ENCODE results near the gene PHLDA3. TPM values are rescaled to one million over a fixed set of nuclear protein-coding genes. Genes with fewer than 3 reads are reported as not detected.

Gene PHLDA3
- total and polyA plus RNA-seq, 2 donors (not counting 3 experiments of a cell fraction or from before 2014, with no cell fraction given): 21.4 to 29.5 TPM

DNA sequence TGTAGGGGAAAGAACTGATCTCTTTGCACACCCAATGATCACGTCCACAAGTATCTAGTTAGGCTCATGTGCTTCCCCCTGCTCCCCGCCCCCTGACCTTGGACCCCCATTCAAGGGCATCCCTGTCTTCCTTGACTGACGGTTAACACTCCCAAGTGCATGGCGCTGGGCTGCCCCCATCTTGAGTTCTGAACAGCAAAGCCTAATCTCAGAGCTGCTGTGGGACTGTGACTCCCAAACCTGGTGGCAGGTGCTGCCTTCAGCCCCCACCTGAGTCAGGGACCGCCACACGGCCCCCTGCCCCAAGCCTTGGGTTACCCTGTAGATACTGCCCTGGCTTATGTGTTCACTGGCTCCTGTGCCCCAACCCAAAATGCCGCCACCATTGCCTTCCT is 48.4 kb downstream of the PHLDA3 start:
- H3K4me1 ChIP-seq (ENCODE audit: control insufficient read depth, extremely low read depth, insufficient read depth, low read length): no peaks in the 10 kb centered on the region
- BruUV-seq (replicated peaks): no TSS peak
- FAIRE-seq (no peak), DNase-seq (ENCODE audit: low read depth, low spot score) (no peak)
- H3K36me3 ChIP-seq (ENCODE audit: control insufficient read depth in 2 of 2, extremely low read depth in 1 of 2, insufficient read depth in 2 of 2, low read length in 2 of 2): no peaks in the 10 kb centered on the region
- POLR2A ChIA-PET: no interaction called here
- no peak overlapping the region for H2AFZ ChIP-seq (ENCODE audit: low read depth, low read length)
- H3K4me2 ChIP-seq (ENCODE audit: insufficient read depth, low read length): no peak overlapping the region
- no peaks in the 10 kb centered on the region for H3K9me3 ChIP-seq (replicated peaks; ENCODE audit: control insufficient read depth, insufficient read depth, low read length)
- peaks cover 7 to 13% of the 10 kb centered on the region in 2 experiments for H3K27me3 ChIP-seq (ENCODE audit: control insufficient read depth in 2 of 2, insufficient read depth in 2 of 2, low read length in 2 of 2)
- dilution Hi-C loops (cut with MboI; ENCODE audit: extremely low pct_ligation_motif_present, low sequenced_read_pairs) (no loop called here), intact Hi-C loops (cut with micrococcal nuclease) (no loop called here)
- TF ChIP-seq POLR2AphosphoS5 (IDR thresholded peaks at IDR 0.05; ENCODE audit: insufficient read depth, low read depth, low read length) (no peak), MYC (IDR thresholded peaks at IDR 0.05; ENCODE audit: low read depth, low read length) (no peak), GATA2 (IDR thresholded peaks at IDR 0.05; ENCODE audit: insufficient read depth, insufficient read length, low read depth, low read length) (no peak), POLR2A (IDR thresholded peaks at IDR 0.05; ENCODE audit: low read depth, low read length) (no peak), EZH2 (IDR thresholded peaks at IDR 0.05; ENCODE audit: borderline replicate concordance, low read depth, low read length, severe bottlenecking) (no peak)
- TF ChIP-seq, protein P1, sequence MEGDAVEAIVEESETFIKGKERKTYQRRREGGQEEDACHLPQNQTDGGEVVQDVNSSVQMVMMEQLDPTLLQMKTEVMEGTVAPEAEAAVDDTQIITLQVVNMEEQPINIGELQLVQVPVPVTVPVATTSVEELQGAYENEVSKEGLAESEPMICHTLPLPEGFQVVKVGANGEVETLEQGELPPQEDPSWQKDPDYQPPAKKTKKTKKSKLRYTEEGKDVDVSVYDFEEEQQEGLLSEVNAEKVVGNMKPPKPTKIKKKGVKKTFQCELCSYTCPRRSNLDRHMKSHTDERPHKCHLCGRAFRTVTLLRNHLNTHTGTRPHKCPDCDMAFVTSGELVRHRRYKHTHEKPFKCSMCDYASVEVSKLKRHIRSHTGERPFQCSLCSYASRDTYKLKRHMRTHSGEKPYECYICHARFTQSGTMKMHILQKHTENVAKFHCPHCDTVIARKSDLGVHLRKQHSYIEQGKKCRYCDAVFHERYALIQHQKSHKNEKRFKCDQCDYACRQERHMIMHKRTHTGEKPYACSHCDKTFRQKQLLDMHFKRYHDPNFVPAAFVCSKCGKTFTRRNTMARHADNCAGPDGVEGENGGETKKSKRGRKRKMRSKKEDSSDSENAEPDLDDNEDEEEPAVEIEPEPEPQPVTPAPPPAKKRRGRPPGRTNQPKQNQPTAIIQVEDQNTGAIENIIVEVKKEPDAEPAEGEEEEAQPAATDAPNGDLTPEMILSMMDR (IDR thresholded peaks at IDR 0.05; ENCODE audit: extremely low read depth in 1 of 2, insufficient read depth in 1 of 2, low read depth in 1 of 2, low read length in 2 of 2): no peak
- H3K9ac ChIP-seq (replicated peaks; ENCODE audit: extremely low read depth, insufficient read depth, low read length): no peak overlapping the region
- CTCF ChIA-PET: no interaction called here
- H3K27ac ChIP-seq (ENCODE audit: insufficient read depth, low read depth, low read length): no peak overlapping the region
- no peaks in the 10 kb centered on the region for H3K79me2 ChIP-seq (ENCODE audit: control insufficient read depth, insufficient read depth, low read length)
- no peaks in the 10 kb centered on the region for H4K20me1 ChIP-seq (replicated peaks; ENCODE audit: control insufficient read depth, extremely low read depth, insufficient read depth, low read length)
- H3K9me1 ChIP-seq (replicated peaks; ENCODE audit: control insufficient read depth, extremely low read depth, insufficient read depth, low read length): no peaks in the 10 kb centered on the region
- H3K4me3 ChIP-seq (replicated peaks in 1 of 3; ENCODE audit: insufficient read depth in 1 of 3, low read depth in 1 of 3, low read length in 3 of 3): no peak overlapping the region
